Kasumi-1 (cell line): ENCODE measurements around the gene TST.

ENCODE experiments used
- DNase-seq, 2 experiments: peaks; one replicate each; lab custom pipeline; 2025; lab: John Stamatoyannopoulos, UW

The TST gene

DNA sequence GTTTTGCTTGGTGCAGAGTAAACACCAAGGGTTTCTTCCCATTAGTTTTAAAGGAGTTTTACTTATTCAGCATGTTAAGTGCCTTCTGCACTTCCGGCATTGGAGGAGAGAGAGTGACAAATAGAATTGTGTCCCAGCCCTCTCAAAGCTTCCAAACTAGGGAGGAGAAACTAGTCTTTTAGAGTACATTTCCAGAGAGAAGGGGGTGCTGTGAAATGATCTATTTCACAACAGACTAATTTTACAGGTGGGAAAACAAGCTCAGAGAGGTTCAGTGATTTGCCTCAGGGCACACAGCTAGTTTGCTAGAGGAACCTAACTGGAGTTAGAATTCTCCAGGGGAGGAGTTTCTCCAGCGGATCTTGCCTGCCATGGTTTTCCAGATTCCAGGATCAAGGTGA lies 12.9 kb upstream of the TST start:
- DNase-seq = no peak

GRCh38 chr22:37030560-37031281 lies 11.5 kb upstream of the TST start:
- DNase-seq = peak in 1 of 2 experiments; percentile 13

DNA sequence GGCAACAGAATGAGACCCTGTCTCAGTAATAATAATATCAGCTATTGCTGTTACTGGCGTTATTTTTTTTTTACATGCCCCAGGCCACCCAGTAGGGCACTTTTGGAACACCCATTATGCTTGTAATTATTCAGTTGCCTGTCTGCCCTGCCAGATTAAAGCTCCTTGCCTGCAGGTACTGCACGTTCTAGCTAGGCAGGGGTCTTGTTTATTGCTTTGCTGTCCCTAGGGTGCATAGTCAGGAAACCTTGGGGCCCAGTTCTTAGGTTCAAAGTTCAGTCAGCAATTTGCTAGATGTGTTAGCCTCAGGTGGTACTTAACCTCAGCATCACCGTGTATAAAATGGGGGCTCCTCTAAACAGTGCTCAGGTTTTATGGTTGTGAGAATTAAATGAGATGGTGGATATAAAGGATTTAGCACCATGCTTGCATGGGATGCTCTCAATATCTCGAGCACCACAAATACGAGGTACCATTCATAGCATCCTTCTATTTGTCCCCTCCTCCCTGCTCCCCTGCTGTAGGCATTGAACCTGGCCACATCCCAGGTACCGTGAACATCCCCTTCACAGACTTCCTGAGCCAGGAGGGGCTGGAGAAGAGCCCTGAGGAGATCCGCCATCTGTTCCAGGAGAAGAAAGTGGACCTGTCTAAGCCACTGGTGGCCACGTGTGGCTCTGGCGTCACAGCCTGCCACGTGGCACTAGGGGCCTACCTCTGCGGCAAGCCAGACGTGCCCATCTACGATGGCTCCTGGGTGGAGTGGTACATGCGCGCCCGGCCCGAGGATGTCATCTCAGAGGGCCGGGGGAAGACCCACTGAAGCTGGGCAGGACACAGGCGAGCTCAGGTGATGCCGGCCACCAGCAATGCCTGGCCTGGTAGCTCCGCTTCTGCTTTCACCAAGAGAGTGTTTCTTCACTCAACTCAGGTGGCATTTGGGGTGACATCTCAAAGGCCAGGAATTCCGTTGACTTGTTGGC lies 9.7 kb upstream of the TST start:
- no peak for DNase-seq

DNA sequence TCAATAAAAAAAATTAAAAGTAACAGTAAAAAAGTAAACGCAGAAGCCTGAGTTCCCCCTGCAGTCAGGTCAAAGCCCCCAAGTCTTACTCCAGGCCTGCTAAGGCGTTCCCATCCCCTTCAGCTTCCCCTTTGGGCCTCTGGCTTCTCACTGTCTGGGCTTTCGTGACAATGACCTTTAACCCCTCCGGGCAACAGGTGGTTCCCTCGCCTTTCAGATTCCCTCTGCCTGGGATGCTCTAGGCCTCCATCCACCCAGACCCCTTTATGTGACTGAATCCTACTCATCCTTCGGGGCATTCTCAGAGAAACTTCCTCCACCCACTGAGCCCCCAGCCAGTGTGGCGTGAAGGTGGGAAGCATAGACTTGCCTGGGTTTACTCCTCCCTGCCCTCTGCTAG lies 8.3 kb upstream of the TST start:
- no peak for DNase-seq

DNA sequence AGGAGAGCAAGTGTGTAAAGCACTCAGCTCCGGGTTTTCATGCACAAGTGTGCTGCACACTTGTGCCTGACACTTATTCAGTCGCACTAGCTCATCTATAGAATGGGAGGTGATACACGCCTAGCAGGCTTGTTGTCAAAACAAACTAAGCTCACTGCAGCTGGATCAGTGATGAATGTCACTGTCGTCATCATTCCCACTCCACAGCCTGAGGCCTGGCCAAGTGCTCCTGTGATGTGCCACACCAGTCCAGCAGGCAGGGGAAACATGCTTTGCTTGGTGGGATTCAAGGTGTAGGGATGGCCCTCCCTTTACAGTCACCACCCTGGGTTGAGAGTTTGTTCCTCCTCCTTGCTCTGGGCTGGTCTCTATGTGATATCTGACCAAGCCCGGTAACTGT lies 7.1 kb upstream of the TST start:
- no peak for DNase-seq

GRCh38 chr22:37025500-37026070 lies 6.3 kb upstream of the TST start:
- no peak for DNase-seq

GRCh38 chr22:37024339-37025157 lies 5.3 kb upstream of the TST start:
- no peak for DNase-seq

GRCh38 chr22:37023743-37024338 lies 4.6 kb upstream of the TST start:
- DNase-seq = no peak

DNA sequence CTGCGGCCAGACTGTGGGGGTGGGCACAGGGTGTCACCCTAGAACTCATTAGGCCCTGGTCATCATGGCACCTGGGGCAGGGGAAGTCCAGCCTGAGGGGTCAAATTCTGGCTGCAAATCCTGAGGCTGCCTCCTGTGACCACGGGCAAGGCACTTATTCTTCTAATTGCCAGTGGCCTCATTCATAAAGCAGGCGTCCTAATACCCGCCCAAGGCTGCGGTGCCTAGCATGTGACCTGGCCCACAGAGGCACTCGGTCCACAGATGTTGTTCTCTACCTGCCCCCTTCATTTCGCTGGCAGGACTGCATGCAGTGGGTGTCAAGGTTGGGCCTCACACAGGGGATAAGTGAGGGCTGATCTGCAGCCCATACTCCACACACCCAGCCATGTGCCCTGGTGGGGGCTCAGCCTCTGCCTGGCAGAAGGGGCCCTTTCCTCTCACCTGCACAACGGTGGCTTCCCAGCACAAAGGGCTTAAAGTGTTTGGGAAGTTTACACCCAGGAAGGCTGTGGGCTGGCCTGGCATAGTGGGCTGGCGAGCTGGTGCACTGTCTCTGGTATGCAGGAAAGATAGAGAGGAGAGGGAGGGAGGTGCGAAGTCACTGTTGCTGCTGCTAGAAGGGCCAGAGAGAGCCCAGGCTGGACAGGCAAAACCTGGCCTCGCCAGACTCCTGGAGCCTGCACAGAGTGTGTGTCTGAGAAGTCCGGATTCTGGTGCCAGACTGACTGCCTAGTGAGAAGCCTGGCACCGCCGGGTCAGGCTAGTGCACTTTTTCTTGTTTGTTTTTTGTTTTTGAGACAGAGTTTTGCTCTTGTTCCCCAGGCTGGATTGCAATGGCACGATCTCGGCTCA lies 3.5 kb upstream of the TST start:
- no peak for DNase-seq

GRCh38 chr22:37021710-37022482 lies 2.6 kb upstream of the TST start:
- peak; percentile 33 to 45 for DNase-seq

DNA sequence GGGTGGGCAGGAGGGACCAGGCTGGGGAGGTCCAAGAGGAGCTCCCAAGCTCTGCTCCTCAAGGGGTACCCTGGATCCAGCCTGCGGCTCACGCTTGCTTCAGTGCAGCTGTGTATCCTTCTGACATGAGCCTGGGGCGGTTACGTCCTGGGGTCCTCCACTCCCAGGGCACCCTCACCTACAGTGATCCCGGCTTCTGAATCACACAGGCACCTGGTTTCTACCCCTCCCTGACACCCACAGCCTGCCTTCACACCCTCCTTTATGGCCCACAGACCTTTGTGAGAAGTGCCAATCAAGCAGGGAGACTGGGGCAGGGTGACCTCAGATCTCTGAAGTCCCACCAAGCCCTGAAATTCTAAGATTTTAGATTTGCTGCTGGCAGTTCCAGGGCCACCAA lies 1.8 kb upstream of the TST start:
- DNase-seq = no peak

GRCh38 chr22:37020192-37020479 lies 889 bp upstream of the TST start:
- peak; percentile 65 to 69 for DNase-seq

DNA sequence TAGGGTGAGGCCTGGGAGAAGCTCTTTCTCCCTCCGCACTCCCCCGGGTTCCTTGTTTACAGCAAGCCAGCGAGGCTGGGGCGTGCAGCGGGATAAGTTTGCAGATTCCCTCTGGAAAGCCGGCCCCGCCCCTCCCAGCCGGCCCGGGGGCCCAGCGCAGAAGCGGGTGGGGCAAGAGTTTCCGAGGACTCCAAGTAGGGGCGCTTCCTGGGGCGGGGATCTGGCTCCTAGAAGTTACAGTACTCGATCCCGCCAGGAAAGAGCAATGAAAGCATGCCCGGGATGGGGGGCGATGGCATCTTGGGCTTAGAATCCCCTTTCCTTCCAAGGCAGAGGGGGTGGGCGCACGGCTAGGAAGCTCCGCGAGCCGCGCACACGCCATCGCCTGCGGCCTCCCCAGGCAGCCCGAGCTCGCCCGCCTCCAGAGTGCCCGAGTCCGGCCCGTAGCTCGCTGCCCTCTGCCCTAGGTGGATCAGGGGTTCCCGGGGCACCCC lies 385 bp downstream of the TST start:
- DNase-seq = peak in 1 of 2 experiments; percentile 66

DNA sequence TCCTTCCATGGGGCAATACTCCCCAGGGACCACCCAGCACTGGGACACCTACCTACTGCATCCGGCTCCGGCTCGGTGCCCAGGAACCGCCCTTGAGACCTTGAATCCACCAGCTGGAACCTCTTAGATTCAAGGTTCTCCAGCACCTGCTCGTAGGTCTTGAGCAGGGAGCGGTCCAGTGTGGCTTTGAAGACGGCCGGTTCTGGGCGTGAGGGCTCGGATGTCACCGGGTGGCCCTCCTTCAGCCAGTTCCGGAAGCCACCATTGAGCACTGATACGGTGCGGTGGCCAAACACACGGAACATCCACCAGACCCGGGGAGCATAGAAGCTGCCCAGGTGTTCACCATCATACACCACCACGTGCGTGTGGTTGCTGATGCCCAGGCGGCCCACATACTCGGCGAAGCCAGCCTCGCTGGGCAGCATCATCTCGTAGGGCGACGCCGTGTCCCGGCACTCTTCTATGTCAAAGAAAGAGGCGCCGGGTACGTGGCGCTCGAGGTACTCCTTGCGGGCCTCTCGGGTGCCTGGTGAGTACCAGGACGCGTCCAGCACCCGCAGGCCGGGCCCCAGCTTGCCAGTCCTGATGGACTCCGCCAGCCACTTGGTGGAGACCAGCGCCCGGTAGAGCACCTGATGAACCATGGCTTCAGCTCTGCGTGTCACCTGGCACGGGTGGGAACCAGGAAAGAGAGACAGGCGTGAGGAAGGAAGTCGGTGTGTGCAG lies 997 bp downstream of the TST start:
- no peak for DNase-seq

- DNase-seq = no peak
Observed at GRCh38 chr22:37017356-37017755, 1.9 kb downstream of the TST start.

GRCh38 chr22:37016134-37016910 lies 2.9 kb downstream of the TST start:
- DNase-seq = no peak

DNA sequence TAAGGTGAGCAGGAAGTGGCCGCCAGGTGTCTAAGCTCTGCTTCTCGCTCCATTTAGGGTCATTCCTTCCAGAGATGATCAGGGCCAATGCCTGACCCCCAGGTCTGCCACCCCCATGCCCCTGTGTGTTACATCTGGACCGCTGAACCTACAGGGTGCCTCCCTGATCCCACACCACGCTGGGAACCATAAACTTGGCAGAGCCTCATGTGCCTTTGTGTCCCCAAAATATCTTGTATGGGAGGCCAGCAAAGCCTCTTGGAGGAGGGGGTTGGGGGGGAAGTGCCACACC lies 3.7 kb downstream of the TST start:
- DNase-seq = no peak

GRCh38 chr22:37014835-37015586 lies 4.2 kb downstream of the TST start:
- DNase-seq = no peak
